Cerebellar cortex (tissue), 1 donor: ENCODE measurements around the gene KAT6B.

Source experiments
- DNase-seq: peaks from one replicate; pipeline ENCODE4 v3.0.0-alpha.2; 2015; ENCODE audit warnings: low spot score

KAT6B gene

GRCh38 chr10:75068523-75068922, 242.1 kb downstream of the KAT6B start:
- no peak for DNase-seq

GRCh38 chr10:75070476-75070875, 244.1 kb downstream of the KAT6B start:
- no peak for DNase-seq

GRCh38 chr10:75070961-75071428, 244.6 kb downstream of the KAT6B start:
- DNase-seq = peak; percentile 14

GRCh38 chr10:75071756-75072155, 245.4 kb downstream of the KAT6B start:
- peak; percentile 71 for DNase-seq

- no peak for DNase-seq
Observed at GRCh38 chr10:75072727-75073126, 246.3 kb downstream of the KAT6B start.

- DNase-seq = no peak
Observed at GRCh38 chr10:75073442-75073841, 247.0 kb downstream of the KAT6B start.

- DNase-seq = no peak
Observed at GRCh38 chr10:75074711-75075445, 248.5 kb downstream of the KAT6B start.

GRCh38 chr10:75076348-75076747, 249.9 kb downstream of the KAT6B start:
- no peak for DNase-seq

- DNase-seq = no peak
Observed at GRCh38 chr10:75079436-75080083, 253.2 kb downstream of the KAT6B start.

- DNase-seq = no peak
Observed at GRCh38 chr10:75080554-75080953, 254.2 kb downstream of the KAT6B start.

- no peak for DNase-seq
Observed at GRCh38 chr10:75081379-75081778, 255.0 kb downstream of the KAT6B start.
